K562 (cell line): Measurements from ENCODE around the gene LAMA2. TPM values are rescaled to one million over a fixed set of nuclear protein-coding genes. Genes with fewer than 3 reads are reported as not detected.

ENCODE experiments used
- ATAC-seq: fragments of 200-7000 bp; cut with Tn5 transposase; 3 replicates; pipeline ENCODE4 v1.9.1; 2020; ENCODE audit warnings: moderate library complexity
- BruUV-seq: library from RNA; stranded (reverse); fragments of 400-500 nt; replicated peaks from 2 replicates; lab custom pipeline; 2021; lab: Mats Ljungman, UMichigan
- CTCF ChIA-PET: fragments of 300-600 bp; formaldehyde crosslinking; extraction: SDS; loops from one replicate; lab custom pipeline; 2021; ENCODE audit warnings: low intra/inter-chr PET ratio; lab: Yijun Ruan, JAX
- POLR2A ChIA-PET: fragments of 300-600, 350-650 bp; sonication (Branson Sonifier 250); formaldehyde crosslinking; extraction: SDS; loops from one replicate; lab custom pipeline; 2021; ENCODE audit warnings: antibody characterized with exemption, inconsistent platforms; lab: Yijun Ruan, JAX
- DNase-seq, 4 experiments: peaks; one replicate each; pipeline versions ENCODE4 v3.0.0 to v3.0.0-alpha.2; 2011 to 2018; ENCODE audit warnings: low spot score in 3 of 4, mixed read lengths in 3 of 4; ENCODE audit errors: extremely low read depth in 1 of 4
- FAIRE-seq: peaks from 2 replicates; lab custom pipeline; 2011; peaks lifted over from hg19 to GRCh38; lab: Jason Lieb, UNC
- H2AFZ ChIP-seq: 2 replicates; pipeline ENCODE4 v1.6.0; 2011; ENCODE audit warnings: low read depth, low read length, control low read depth, inconsistent platforms
- H3K27ac ChIP-seq: fragments of 200-600 bp; 3 replicates; pipeline ENCODE4 v1.8.0; 2011; ENCODE audit warnings: low read depth, mild to moderate bottlenecking, control low read depth, inconsistent platforms, low read length, moderate library complexity, mixed read lengths; ENCODE audit errors: extremely low read depth
- H3K27me3 ChIP-seq, 2 experiments: fragments of 300-600 bp in 1 of 2; 2 replicates in 1 of 2; 3 replicates in 1 of 2; pipeline versions ENCODE4 v1.6.0 to v1.8.0; 2011; ENCODE audit warnings: inconsistent platforms in 2 of 2, low read length in 2 of 2, mild to moderate bottlenecking in 1 of 2, mixed read lengths in 1 of 2, moderate library complexity in 1 of 2; ENCODE audit not compliant: control insufficient read depth in 2 of 2, insufficient read depth in 2 of 2
- H3K36me3 ChIP-seq: fragments of 300-600 bp; 3 replicates; pipeline ENCODE4 v1.8.0; 2011; ENCODE audit warnings: mild to moderate bottlenecking, low read length, inconsistent platforms; ENCODE audit not compliant: control insufficient read depth, insufficient read depth
- H3K4me1 ChIP-seq, 2 experiments: fragments of 200-600 bp in 1 of 2; replicated peaks in 1 of 2; 2 replicates in 1 of 2; 3 replicates in 1 of 2; pipeline versions ENCODE4 v1.5.1 to v1.8.0; 2011; ENCODE audit warnings: inconsistent platforms in 2 of 2, low read length in 2 of 2, mild to moderate bottlenecking in 1 of 2, mixed read lengths in 1 of 2, moderate library complexity in 1 of 2; ENCODE audit not compliant: control insufficient read depth in 2 of 2, insufficient read depth in 2 of 2
- H3K4me2 ChIP-seq: 2 replicates; pipeline ENCODE4 v1.6.1; 2011; ENCODE audit warnings: low read length, control low read depth, inconsistent platforms, mixed read lengths; ENCODE audit not compliant: insufficient read depth
- H3K4me3 ChIP-seq: fragments of 200-600 bp; sonication (generic), shearing (Covaris generic); 2 replicates; pipeline ENCODE4 v1.5.1; 2016; ENCODE audit warnings: control low read depth, inconsistent platforms
- H3K79me2 ChIP-seq: fragments of 200-600 bp; 3 replicates; pipeline ENCODE4 v1.8.0; 2011; ENCODE audit warnings: low read length, inconsistent platforms; ENCODE audit not compliant: control insufficient read depth, insufficient read depth
- H3K9ac ChIP-seq, 2 experiments: 2 replicates each; pipeline versions ENCODE4 v1.6.0 to v1.6.1; 2011; ENCODE audit warnings: low read depth in 2 of 2, low read length in 2 of 2, control low read depth in 1 of 2, inconsistent platforms in 1 of 2, mild to moderate bottlenecking in 1 of 2, mixed read lengths in 1 of 2; ENCODE audit not compliant: insufficient read depth in 1 of 2
- H3K9me1 ChIP-seq: one replicate; pipeline ENCODE4 v1.6.0; 2011; ENCODE audit warnings: inconsistent platforms, mild to moderate bottlenecking, low read length, moderate library complexity; ENCODE audit not compliant: control insufficient read depth, insufficient read depth
- H3K9me3 ChIP-seq: replicated peaks from 2 replicates; pipeline ENCODE4 v1.5.1; 2011; ENCODE audit warnings: low read depth, low read length, inconsistent platforms; ENCODE audit not compliant: control insufficient read depth, insufficient read depth
- H4K20me1 ChIP-seq: replicated peaks from 2 replicates; pipeline ENCODE4 v1.6.1; 2011; ENCODE audit warnings: low read length, inconsistent platforms, mixed read lengths; ENCODE audit not compliant: control insufficient read depth, insufficient read depth
- CBX8 ChIP-seq: fragments of 200-600 bp; sonication (generic); IDR thresholded peaks from 2 replicates; pipeline ENCODE4 v1.6.1; 2012; ENCODE audit warnings: borderline replicate concordance, mixed run types, low read depth, mild to moderate bottlenecking, moderate library complexity, mixed read lengths, low read length, control low read depth, inconsistent platforms; ENCODE audit not compliant: poor library complexity, severe bottlenecking; ENCODE audit errors: extremely low read depth
- CEBPG ChIP-seq, 3 experiments: fragments of 200-800 bp in 1 of 3; sonication (Bioruptor generic) in 1 of 3; sonication (generic) in 1 of 3; formaldehyde crosslinking in 1 of 3; IDR thresholded peaks in 2 of 3; conservative IDR thresholded peaks in 1 of 3; 2 replicates each; pipeline versions ENCODE4 v1.6.1 to v1.8.0; 2016 to 2022; ENCODE audit warnings: missing compliant biosample characterization in 2 of 3, missing genetic modification characterization in 2 of 3, mild to moderate bottlenecking in 1 of 3, missing genetic modification reagents in 1 of 3
- ELF1 ChIP-seq: fragments of 200-800 bp; sonication (Bioruptor generic); IDR thresholded peaks from 2 replicates; pipeline ENCODE4 v1.6.1; 2016; ENCODE audit warnings: missing genetic modification characterization, missing compliant biosample characterization
- FOSL1 ChIP-seq: fragments of 200-800 bp; sonication (Bioruptor generic); conservative IDR thresholded peaks from 2 replicates; pipeline ENCODE4 v1.6.1; 2016; ENCODE audit warnings: missing genetic modification characterization, missing compliant biosample characterization
- MXD1 ChIP-seq: fragments of 250-450 bp; sonication (Bioruptor Pico); IDR thresholded peaks from 2 replicates; pipeline ENCODE4 v1.8.0; 2021; ENCODE audit warnings: borderline replicate concordance, mild to moderate bottlenecking, moderate library complexity; ENCODE audit not compliant: poor library complexity, severe bottlenecking
- PRMT5 ChIP-seq: sonication (generic); formaldehyde crosslinking; IDR thresholded peaks from 2 replicates; pipeline ENCODE4 v1.5.0; 2020; ENCODE audit warnings: missing genetic modification reagents
- ZMIZ1 ChIP-seq, 2 experiments: fragments of 150-350 bp in 1 of 2; IDR thresholded peaks; 2 replicates each; pipeline ENCODE4 v1.6.1; 2012 to 2016; ENCODE audit warnings: low read depth in 2 of 2, low read length in 2 of 2, mild to moderate bottlenecking in 1 of 2, moderate library complexity in 1 of 2
- WGBS: fragments of 100-300 bp; shearing (Covaris generic); methylation state at CpG from one replicate; pipeline ENCODE4 v1.1.6; 2016; ENCODE audit warnings: low coverage, mixed read lengths; ENCODE audit not compliant: insufficient coverage; ENCODE audit errors: missing lambda C conversion rate; 5-methylcytosine and 5-hydroxymethylcytosine counted together
- in situ Hi-C: fragments of 300-500 bp; cut with MboI; formaldehyde crosslinking; loops from 4 replicates; pipeline ENCODE4 v1.15.0; 2018; ENCODE audit warnings: inconsistent platforms, mixed read lengths
- intact Hi-C: fragments of 100-400 bp; cut with micrococcal nuclease; formaldehyde crosslinking; loops from 2 replicates; pipeline ENCODE4 v1.14.2; 2022
- polyA plus RNA-seq, 8 experiments: library from polyadenylated mRNA; depleted of rRNA in 4 of 8; stranded (reverse) in 5 of 8; unstranded in 3 of 8; fragments of >200 nt; fragmentation: Nextera tagmentation in 2 of 8; fragmentation: Illumina TruSeq in 1 of 8; extraction: Ambion mirVana in 2 of 8; extraction: Trizol in 1 of 8; gene quantifications; 2 replicates each; pipeline versions ENCODE4 v1.2.1 to v1.2.3, GENCODE V29; 2011 to 2014; ENCODE audit warnings: inconsistent platforms in 1 of 8, missing spikeins in 1 of 8
- total RNA-seq, 7 experiments: library from RNA; depleted of rRNA in 6 of 7; stranded (reverse); fragments of >200 nt in 6 of 7; fragmentation: Illumina TruSeq in 2 of 7; extraction: Trizol in 2 of 7; gene quantifications; 2 replicates each; pipeline versions ENCODE4 v1.2.1 to v1.2.3, GENCODE V29; 2011 to 2021; ENCODE audit warnings: low replicate concordance in 1 of 7
- TF ChIP-seq, protein P1 (sequence below): sonication (generic); formaldehyde crosslinking; IDR thresholded peaks from 2 replicates; pipeline ENCODE4 v1.8.1; 2023; ENCODE audit warnings: missing genetic modification reagents, mild to moderate bottlenecking, borderline replicate concordance

Gene LAMA2
- total and polyA plus RNA-seq, 9 of the 15 experiments (the other 6 are each of a cell fraction or from before 2014, with no cell fraction given), result 0.04 to 1.5 (median 0.36) TPM

GRCh38 chr6:129516005-129516404 is 633.1 kb downstream of the LAMA2 start (continued):
- TF ChIP-seq, protein P1, sequence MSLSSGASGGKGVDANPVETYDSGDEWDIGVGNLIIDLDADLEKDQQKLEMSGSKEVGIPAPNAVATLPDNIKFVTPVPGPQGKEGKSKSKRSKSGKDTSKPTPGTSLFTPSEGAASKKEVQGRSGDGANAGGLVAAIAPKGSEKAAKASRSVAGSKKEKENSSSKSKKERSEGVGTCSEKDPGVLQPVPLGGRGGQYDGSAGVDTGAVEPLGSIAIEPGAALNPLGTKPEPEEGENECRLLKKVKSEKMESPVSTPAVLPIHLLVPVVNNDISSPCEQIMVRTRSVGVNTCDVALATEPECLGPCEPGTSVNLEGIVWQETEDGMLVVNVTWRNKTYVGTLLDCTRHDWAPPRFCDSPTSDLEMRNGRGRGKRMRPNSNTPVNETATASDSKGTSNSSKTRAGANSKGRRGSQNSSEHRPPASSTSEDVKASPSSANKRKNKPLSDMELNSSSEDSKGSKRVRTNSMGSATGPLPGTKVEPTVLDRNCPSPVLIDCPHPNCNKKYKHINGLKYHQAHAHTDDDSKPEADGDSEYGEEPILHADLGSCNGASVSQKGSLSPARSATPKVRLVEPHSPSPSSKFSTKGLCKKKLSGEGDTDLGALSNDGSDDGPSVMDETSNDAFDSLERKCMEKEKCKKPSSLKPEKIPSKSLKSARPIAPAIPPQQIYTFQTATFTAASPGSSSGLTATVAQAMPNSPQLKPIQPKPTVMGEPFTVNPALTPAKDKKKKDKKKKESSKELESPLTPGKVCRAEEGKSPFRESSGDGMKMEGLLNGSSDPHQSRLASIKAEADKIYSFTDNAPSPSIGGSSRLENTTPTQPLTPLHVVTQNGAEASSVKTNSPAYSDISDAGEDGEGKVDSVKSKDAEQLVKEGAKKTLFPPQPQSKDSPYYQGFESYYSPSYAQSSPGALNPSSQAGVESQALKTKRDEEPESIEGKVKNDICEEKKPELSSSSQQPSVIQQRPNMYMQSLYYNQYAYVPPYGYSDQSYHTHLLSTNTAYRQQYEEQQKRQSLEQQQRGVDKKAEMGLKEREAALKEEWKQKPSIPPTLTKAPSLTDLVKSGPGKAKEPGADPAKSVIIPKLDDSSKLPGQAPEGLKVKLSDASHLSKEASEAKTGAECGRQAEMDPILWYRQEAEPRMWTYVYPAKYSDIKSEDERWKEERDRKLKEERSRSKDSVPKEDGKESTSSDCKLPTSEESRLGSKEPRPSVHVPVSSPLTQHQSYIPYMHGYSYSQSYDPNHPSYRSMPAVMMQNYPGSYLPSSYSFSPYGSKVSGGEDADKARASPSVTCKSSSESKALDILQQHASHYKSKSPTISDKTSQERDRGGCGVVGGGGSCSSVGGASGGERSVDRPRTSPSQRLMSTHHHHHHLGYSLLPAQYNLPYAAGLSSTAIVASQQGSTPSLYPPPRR (CRISPR knock-in tag), result no peak
- TF ChIP-seq CEBPG (CRISPR knock-in tag; IDR thresholded peaks at IDR 0.05), result no peak
- no peak; a peak in 1 of 4 replicates for TF ChIP-seq CEBPG (tag; conservative IDR thresholded peaks at IDR 0.05 in 1 of 2, IDR thresholded peaks at IDR 0.05 in 1 of 2)
- TF ChIP-seq FOSL1 (tag), result no peak

DNA sequence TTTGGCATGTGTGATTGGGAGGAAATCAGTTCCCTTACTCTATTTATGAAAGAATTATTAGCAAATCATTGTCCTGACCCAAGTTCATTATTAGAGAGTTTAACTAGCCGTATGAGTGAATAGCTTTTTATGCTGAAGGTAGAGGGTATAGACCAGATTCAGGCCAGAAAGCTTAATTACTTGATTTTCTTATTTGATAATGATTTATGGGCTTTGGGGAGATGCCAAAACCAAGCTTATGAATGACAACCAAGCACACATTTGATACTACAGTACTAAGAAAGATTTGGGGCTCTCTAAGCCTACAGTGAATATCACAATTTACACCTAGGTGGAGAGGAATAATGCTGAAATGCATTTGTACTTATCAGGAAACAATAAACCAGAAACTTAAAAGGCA is 633.8 kb downstream of the LAMA2 start:
- DNase-seq, result no peak
- no peaks in the 10 kb centered on the region for H3K9me3 ChIP-seq
- no peak overlapping the region for H3K27ac ChIP-seq
- in situ Hi-C loops, result no loop called here
- no peaks in the 10 kb centered on the region for H4K20me1 ChIP-seq
- no TSS peak for BruUV-seq
- H3K79me2 ChIP-seq, result no peaks in the 10 kb centered on the region
- CTCF ChIA-PET, result no interaction called here
- intact Hi-C loops, result no loop called here
- no peaks in the 10 kb centered on the region for H3K27me3 ChIP-seq
- no peak for FAIRE-seq
- no peak overlapping the region for H3K9ac ChIP-seq
- H2AFZ ChIP-seq, result no peak overlapping the region
- no peaks in the 10 kb centered on the region for H3K36me3 ChIP-seq
- no peak overlapping the region for H3K4me2 ChIP-seq
- H3K9me1 ChIP-seq, result no peaks in the 10 kb centered on the region
- POLR2A ChIA-PET, result interaction anchor here (0.7 to 1.2 kb wide), 2 partner anchors 17 to 21 kb away, joined by 3 read pairs; no protein-coding TSS in a partner anchor
- no peak for ATAC-seq
- no peak overlapping the region for H3K4me3 ChIP-seq
- no peaks in the 10 kb centered on the region for H3K4me1 ChIP-seq
- WGBS, result 22% methylated on average over 1 of the region's 1 CpG
- TF ChIP-seq ELF1 (tag), result no peak
- TF ChIP-seq PRMT5, result no peak
- no peak for TF ChIP-seq CBX8
- TF ChIP-seq ZMIZ1 (IDR thresholded peaks at IDR 0.05; ENCODE audit: low read depth in 2 of 2, low read length in 2 of 2), result no peak
- TF ChIP-seq MXD1 (CRISPR knock-in tag), result no peak
